HL-60 (cell line): ENCODE results near the gene GLP1R.

Source experiments
- CTCF ChIP-seq: IDR thresholded peaks from one replicate; pipeline ENCODE4 v1.5.1; 2011; ENCODE audit warnings: low read length, control low read depth, inconsistent platforms; ENCODE audit not compliant: insufficient read depth
- GABPA ChIP-seq: IDR thresholded peaks from 2 replicates; pipeline ENCODE4 v1.6.1; 2012; ENCODE audit warnings: low read depth
- POLR2AphosphoS5 ChIP-seq: IDR thresholded peaks from 2 replicates; pipeline ENCODE4 v1.6.1; 2012; ENCODE audit warnings: low read depth
- REST ChIP-seq: IDR thresholded peaks from 2 replicates; pipeline ENCODE4 v1.6.1; 2012; ENCODE audit warnings: low read depth; ENCODE audit not compliant: insufficient replicate concordance
- SPI1 ChIP-seq: IDR thresholded peaks from 2 replicates; pipeline ENCODE4 v1.6.1; 2012; ENCODE audit warnings: low read depth, mild to moderate bottlenecking, borderline replicate concordance

GRCh38 chr6:39084506-39084905 is 35.9 kb downstream of the GLP1R start:
- TF ChIP-seq REST (no peak), CTCF (no peak), POLR2AphosphoS5 (no peak), GABPA (no peak), SPI1 (no peak)
